Neural cell (in vitro differentiated cells): Measurements from ENCODE around the gene MRPS12. TPM values are rescaled to one million over a fixed set of nuclear protein-coding genes. Genes with fewer than 3 reads are reported as not detected.

Experiments used
- H2AFZ ChIP-seq: fragments of 200-600, 300-800 bp; sonication (generic), shearing (Covaris generic); 2 replicates; pipeline ENCODE4 v1.6.0; 2014; ENCODE audit warnings: low read depth, mild to moderate bottlenecking, antibody characterized with exemption, low read length, moderate library complexity
- H3F3A ChIP-seq: fragments of 200-600 bp; shearing (Covaris generic); 2 replicates; pipeline ENCODE4 v1.6.1; 2016; ENCODE audit warnings: mild to moderate bottlenecking, moderate library complexity, mixed read lengths, antibody characterized with exemption, low read length; ENCODE audit not compliant: insufficient read depth, poor library complexity, severe bottlenecking
- H3K27ac ChIP-seq: fragments of 200-600, 300-800 bp; sonication (generic), shearing (Covaris generic); 2 replicates; pipeline ENCODE4 v1.5.1; 2014; ENCODE audit warnings: mild to moderate bottlenecking, low read length, moderate library complexity
- H3K27me3 ChIP-seq: fragments of 300-800, 200-600 bp; sonication (generic), shearing (Covaris generic); 2 replicates; pipeline ENCODE4 v1.6.0; 2014; ENCODE audit warnings: mild to moderate bottlenecking, low read depth, low read length, moderate library complexity; ENCODE audit not compliant: insufficient read depth
- H3K36me3 ChIP-seq: fragments of 300-800, 200-600 bp; sonication (generic), shearing (Covaris generic); 2 replicates; pipeline ENCODE4 v1.5.1; 2014; ENCODE audit warnings: mild to moderate bottlenecking, antibody characterized with exemption, low read length, moderate library complexity; ENCODE audit not compliant: insufficient read depth
- H3K4me2 ChIP-seq: fragments of 300-800, 200-600 bp; sonication (generic), shearing (Covaris generic); 2 replicates; pipeline ENCODE4 v1.6.0; 2014; ENCODE audit warnings: mild to moderate bottlenecking, low read length
- H3K4me3 ChIP-seq: fragments of 300-800, 200-600 bp; sonication (generic), shearing (Covaris generic); 2 replicates; pipeline ENCODE4 v1.5.1; 2014; ENCODE audit warnings: mild to moderate bottlenecking, low read length, moderate library complexity
- H3K79me2 ChIP-seq: fragments of 200-600 bp; shearing (Covaris generic); replicated peaks from 2 replicates; pipeline ENCODE4 v1.6.0; 2014; ENCODE audit warnings: mild to moderate bottlenecking, low read length, moderate library complexity; ENCODE audit not compliant: insufficient read depth
- H3K9ac ChIP-seq: fragments of 300-800, 200-600 bp; sonication (generic), shearing (Covaris generic); 2 replicates; pipeline ENCODE4 v1.6.1; 2016; ENCODE audit warnings: mild to moderate bottlenecking, low read length, mixed read lengths
- H3K9me2 ChIP-seq: fragments of 200-600 bp; shearing (Covaris generic); 2 replicates; pipeline ENCODE4 v1.6.1; 2016; ENCODE audit warnings: mild to moderate bottlenecking, low read length, mixed read lengths; ENCODE audit not compliant: insufficient read depth
- H3K9me3 ChIP-seq: fragments of 200-600, 300-800 bp; sonication (generic), shearing (Covaris generic); 2 replicates; pipeline ENCODE4 v1.6.1; 2016; ENCODE audit warnings: mild to moderate bottlenecking, mixed run types, low read length, moderate library complexity, mixed read lengths
- H4K20me1 ChIP-seq: fragments of 200-600 bp; shearing (Covaris generic); 2 replicates; pipeline ENCODE4 v1.6.1; 2016; ENCODE audit warnings: mild to moderate bottlenecking, mixed run types; ENCODE audit not compliant: insufficient read depth
- CTCF ChIP-seq: fragments of 450-650 bp; IDR thresholded peaks from 2 replicates; pipeline ENCODE4 v1.5.1; 2014; ENCODE audit warnings: antibody characterized with exemption, mild to moderate bottlenecking, moderate library complexity; ENCODE audit not compliant: poor library complexity, severe bottlenecking
- POLR2AphosphoS5 ChIP-seq: IDR thresholded peaks from 2 replicates; pipeline ENCODE4 v1.6.1; 2012
- RAD21 ChIP-seq: fragments of 450-650 bp; conservative IDR thresholded peaks from 2 replicates; pipeline ENCODE4 v1.6.1; 2014; ENCODE audit warnings: antibody characterized with exemption, mild to moderate bottlenecking, moderate library complexity
- SMC3 ChIP-seq: fragments of 450-650 bp; conservative IDR thresholded peaks from 2 replicates; pipeline ENCODE4 v1.6.1; 2014; ENCODE audit warnings: antibody characterized with exemption, mild to moderate bottlenecking, moderate library complexity; ENCODE audit not compliant: poor library complexity
- TAF1 ChIP-seq: IDR thresholded peaks from 2 replicates; pipeline ENCODE4 v1.6.1; 2012; ENCODE audit warnings: low read depth
- polyA plus RNA-seq: library from polyadenylated mRNA; depleted of rRNA; stranded (reverse); fragments of >200 nt; gene quantifications from 2 replicates; pipeline ENCODE4 v1.2.3, GENCODE V29; 2014
- TF ChIP-seq, protein P1 (sequence below): IDR thresholded peaks from 2 replicates; pipeline ENCODE4 v1.6.1; 2012; ENCODE audit warnings: borderline replicate concordance

MRPS12 gene
- polyA plus RNA-seq, 1 donor from 2014 or later, result 30.0 TPM

GRCh38 chr19:38894968-38895367, 35.8 kb upstream of the MRPS12 start (continued):
- TF ChIP-seq, protein P1, sequence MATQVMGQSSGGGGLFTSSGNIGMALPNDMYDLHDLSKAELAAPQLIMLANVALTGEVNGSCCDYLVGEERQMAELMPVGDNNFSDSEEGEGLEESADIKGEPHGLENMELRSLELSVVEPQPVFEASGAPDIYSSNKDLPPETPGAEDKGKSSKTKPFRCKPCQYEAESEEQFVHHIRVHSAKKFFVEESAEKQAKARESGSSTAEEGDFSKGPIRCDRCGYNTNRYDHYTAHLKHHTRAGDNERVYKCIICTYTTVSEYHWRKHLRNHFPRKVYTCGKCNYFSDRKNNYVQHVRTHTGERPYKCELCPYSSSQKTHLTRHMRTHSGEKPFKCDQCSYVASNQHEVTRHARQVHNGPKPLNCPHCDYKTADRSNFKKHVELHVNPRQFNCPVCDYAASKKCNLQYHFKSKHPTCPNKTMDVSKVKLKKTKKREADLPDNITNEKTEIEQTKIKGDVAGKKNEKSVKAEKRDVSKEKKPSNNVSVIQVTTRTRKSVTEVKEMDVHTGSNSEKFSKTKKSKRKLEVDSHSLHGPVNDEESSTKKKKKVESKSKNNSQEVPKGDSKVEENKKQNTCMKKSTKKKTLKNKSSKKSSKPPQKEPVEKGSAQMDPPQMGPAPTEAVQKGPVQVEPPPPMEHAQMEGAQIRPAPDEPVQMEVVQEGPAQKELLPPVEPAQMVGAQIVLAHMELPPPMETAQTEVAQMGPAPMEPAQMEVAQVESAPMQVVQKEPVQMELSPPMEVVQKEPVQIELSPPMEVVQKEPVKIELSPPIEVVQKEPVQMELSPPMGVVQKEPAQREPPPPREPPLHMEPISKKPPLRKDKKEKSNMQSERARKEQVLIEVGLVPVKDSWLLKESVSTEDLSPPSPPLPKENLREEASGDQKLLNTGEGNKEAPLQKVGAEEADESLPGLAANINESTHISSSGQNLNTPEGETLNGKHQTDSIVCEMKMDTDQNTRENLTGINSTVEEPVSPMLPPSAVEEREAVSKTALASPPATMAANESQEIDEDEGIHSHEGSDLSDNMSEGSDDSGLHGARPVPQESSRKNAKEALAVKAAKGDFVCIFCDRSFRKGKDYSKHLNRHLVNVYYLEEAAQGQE, result no peak

- no peaks in the 10 kb centered on the region for H4K20me1 ChIP-seq
- no peaks in the 10 kb centered on the region for H3F3A ChIP-seq
- peak overlapping the region; percentile 83 for H3K4me3 ChIP-seq
- H3K9me3 ChIP-seq, result no peaks in the 10 kb centered on the region
- no peaks in the 10 kb centered on the region for H3K9me2 ChIP-seq
- no peaks in the 10 kb centered on the region for H3K36me3 ChIP-seq
- TF ChIP-seq TAF1 (no peak), POLR2AphosphoS5 (no peak), SMC3 (no peak), RAD21 (no peak), CTCF (no peak)
- TF ChIP-seq, protein P1, result peak; percentile 17
- no peaks in the 10 kb centered on the region for H3K79me2 ChIP-seq
- H3K4me2 ChIP-seq, result peak overlapping the region; percentile 99
- H3K9ac ChIP-seq, result peak overlapping the region; percentile 76
- peak overlapping the region; percentile 51 for H2AFZ ChIP-seq
- H3K27ac ChIP-seq, result peak overlapping the region; percentile 49
- H3K27me3 ChIP-seq, result no peaks in the 10 kb centered on the region
Observed at GRCh38 chr19:38898788-38899446, 31.8 kb upstream of the MRPS12 start.
